ENCODE data around the gene NOX3.

GRCh38 chr6:155491421-155491820 lies 35.8 kb upstream of the NOX3 start:
- TF ChIP-seq CTCF (IDR thresholded peaks at IDR 0.05; ENCODE audit: poor library complexity) (no peak), EZH2 (IDR thresholded peaks at IDR 0.05; ENCODE audit: borderline replicate concordance) (no peak)
